GM12891 (cell line): Measurements from ENCODE around the gene DRC3.
"Not testable (repeated sequence)": the region's sequence is repeated elsewhere in the genome, so short reads cannot be mapped to it uniquely, and the experiment has no call there.

Source experiments
- POLR2A ChIP-seq: IDR thresholded peaks from 2 replicates; pipeline ENCODE4 v1.6.1; 2011; ENCODE audit warnings: low read depth, low read length, control low read depth
- POLR2AphosphoS5 ChIP-seq: IDR thresholded peaks from 2 replicates; pipeline ENCODE4 v1.6.1; 2011; ENCODE audit warnings: low read depth, low read length, control low read depth
- TAF1 ChIP-seq: IDR thresholded peaks from 2 replicates; pipeline ENCODE4 v1.6.1; 2011; ENCODE audit warnings: low read depth, low read length, control low read depth

GRCh38 chr17:17939941-17940340 lies 32.7 kb upstream of the DRC3 start:
- TF ChIP-seq POLR2AphosphoS5, TAF1, POLR2A: not testable (repeated sequence)
